GM12878 (cell line): ENCODE measurements around the gene EWSR1. TPM values are rescaled to one million over a fixed set of nuclear protein-coding genes. Genes with fewer than 3 reads are reported as not detected.

Source experiments
- ATAC-seq: fragments of 200-7000 bp; cut with Tn5 transposase; 3 replicates; pipeline ENCODE4 v1.9.1; 2020; ENCODE audit warnings: mild to moderate bottlenecking, moderate library complexity
- BruUV-seq: library from RNA; stranded (reverse); fragments of 400-500 nt; replicated peaks from 2 replicates; lab custom pipeline; 2021; lab: Mats Ljungman, UMichigan
- CTCF ChIA-PET: fragments of 300-600 bp; sonication (Branson Sonifier 250); formaldehyde crosslinking; extraction: SDS; loops from one replicate; lab custom pipeline; 2021; ENCODE audit warnings: inconsistent platforms; lab: Yijun Ruan, JAX
- POLR2A ChIA-PET: fragments of 350-600 bp; formaldehyde crosslinking; extraction: SDS; loops from one replicate; lab custom pipeline; 2021; ENCODE audit warnings: inconsistent platforms; lab: Charles Lee
- RAD21 ChIA-PET: fragments of 300-600 bp; sonication (Branson Sonifier 250); formaldehyde crosslinking; loops from one replicate; lab custom pipeline; 2023; ENCODE audit warnings: antibody characterized with exemption; ENCODE audit not compliant: unreplicated experiment; lab: Charles Lee
- SMC1A ChIA-PET: fragments of 300-600 bp; sonication (Branson Sonifier 250); formaldehyde crosslinking; loops from one replicate; lab custom pipeline; 2023; ENCODE audit not compliant: unreplicated experiment, uncharacterized antibody; lab: Charles Lee
- DNase-seq: peaks from one replicate; pipeline ENCODE4 v3.0.0-alpha.2; 2011; ENCODE audit warnings: low read depth, low spot score
- FAIRE-seq: peaks from 3 replicates; lab custom pipeline; 2011; peaks lifted over from hg19 to GRCh38; lab: Jason Lieb, UNC
- H2AFZ ChIP-seq: 2 replicates; pipeline ENCODE4 v1.6.0; 2011; ENCODE audit warnings: low read depth, low read length, control low read depth; ENCODE audit not compliant: control insufficient read depth
- H3K27ac ChIP-seq: 2 replicates; pipeline ENCODE4 v1.5.1; 2011; ENCODE audit warnings: control low read depth; ENCODE audit not compliant: control insufficient read depth, insufficient read depth
- H3K27me3 ChIP-seq, 2 experiments: replicated peaks in 1 of 2; 2 replicates each; pipeline versions ENCODE4 v1.6.0 to v1.6.1; 2011; ENCODE audit warnings: low read length in 1 of 2; ENCODE audit not compliant: control insufficient read depth in 2 of 2, insufficient read depth in 2 of 2
- H3K36me3 ChIP-seq, 2 experiments: 2 replicates each; pipeline ENCODE4 v1.5.1; 2011; ENCODE audit warnings: low read length in 1 of 2; ENCODE audit not compliant: control insufficient read depth in 2 of 2, insufficient read depth in 2 of 2
- H3K4me1 ChIP-seq: 2 replicates; pipeline ENCODE4 v1.6.1; 2011; ENCODE audit warnings: mild to moderate bottlenecking, low read length, moderate library complexity, mixed read lengths; ENCODE audit not compliant: control insufficient read depth, insufficient read depth
- H3K4me2 ChIP-seq: 2 replicates; pipeline ENCODE4 v1.6.0; 2011; ENCODE audit warnings: control low read depth; ENCODE audit not compliant: control insufficient read depth, insufficient read depth
- H3K4me3 ChIP-seq: fragments of 200-600 bp; sonication (generic); 2 replicates; pipeline ENCODE4 v1.5.1; 2016
- H3K79me2 ChIP-seq: 2 replicates; pipeline ENCODE4 v1.6.0; 2011; ENCODE audit warnings: low read length; ENCODE audit not compliant: control insufficient read depth, insufficient read depth
- H3K9ac ChIP-seq: 2 replicates; pipeline ENCODE4 v1.8.0; 2011; ENCODE audit warnings: low read length, control low read depth, mixed read lengths; ENCODE audit not compliant: control insufficient read depth, insufficient read depth
- H3K9me3 ChIP-seq: replicated peaks from 3 replicates; pipeline ENCODE4 v1.5.1; 2011; ENCODE audit warnings: mild to moderate bottlenecking, low read length; ENCODE audit not compliant: control insufficient read depth, insufficient read depth
- H4K20me1 ChIP-seq: 2 replicates; pipeline ENCODE4 v1.6.0; 2011; ENCODE audit not compliant: control insufficient read depth, insufficient read depth
- BMI1 ChIP-seq: fragments of 450-650 bp; IDR thresholded peaks from 2 replicates; pipeline ENCODE4 v1.6.1; 2016; ENCODE audit warnings: mild to moderate bottlenecking, moderate library complexity, borderline replicate concordance
- E4F1 ChIP-seq: fragments of 450-650 bp; IDR thresholded peaks from 2 replicates; pipeline ENCODE4 v1.6.1; 2018; ENCODE audit warnings: borderline replicate concordance, mild to moderate bottlenecking; ENCODE audit not compliant: partially characterized antibody
- NR2F1 ChIP-seq: fragments of 450-650 bp; conservative IDR thresholded peaks from 2 replicates; pipeline ENCODE4 v1.6.1; 2017; ENCODE audit warnings: mild to moderate bottlenecking
- POLR2A ChIP-seq: IDR thresholded peaks from 2 replicates; pipeline ENCODE4 v1.6.1; 2011; ENCODE audit warnings: low read depth, mild to moderate bottlenecking, low read length
- RFX5 ChIP-seq: IDR thresholded peaks from 2 replicates; pipeline ENCODE4 v1.6.1; 2011; ENCODE audit warnings: low read depth, low read length, improper control_type of control experiment
- WGBS: methylation state at CpG from one replicate; pipeline ENCODE4 v1.1.6; 2016; ENCODE audit warnings: low lambda C conversion rate; ENCODE audit not compliant: insufficient replicate concordance, insufficient coverage; ENCODE audit errors: missing lambda C conversion rate; 5-methylcytosine and 5-hydroxymethylcytosine counted together
- in situ Hi-C: fragments of 300-500 bp; cut with MboI; formaldehyde crosslinking; loops from 9 replicates; pipeline ENCODE4 v1.14.3; 2018; ENCODE audit warnings: mixed read lengths
- intact Hi-C: fragments of 100-400 bp; cut with micrococcal nuclease; formaldehyde crosslinking; loops from one replicate; pipeline ENCODE4 v1.14.2; 2022; ENCODE audit not compliant: unreplicated experiment
- polyA plus RNA-seq, 11 experiments: library from polyadenylated mRNA; depleted of rRNA in 4 of 11; unstranded in 6 of 11; stranded (reverse) in 5 of 11; fragments of >200 nt; fragmentation: Nextera tagmentation in 4 of 11; fragmentation: Illumina TruSeq in 1 of 11; extraction: Ambion mirVana in 4 of 11; extraction: Trizol in 1 of 11; gene quantifications; 1 replicate in 1 of 11; 2 replicates in 10 of 11; pipeline versions ENCODE4 v1.2.1 to v1.2.3, GENCODE V29; 2011 to 2016; ENCODE audit warnings: inconsistent platforms in 2 of 11, missing spikeins in 2 of 11, low read depth in 1 of 11
- total RNA-seq, 4 experiments: library from RNA; depleted of rRNA in 3 of 4; stranded (reverse); fragments of >200 nt in 3 of 4; fragmentation: Illumina TruSeq in 1 of 4; extraction: Trizol in 1 of 4; gene quantifications; 2 replicates each; pipeline versions ENCODE4 v1.2.1 to v1.2.3, GENCODE V29; 2013 to 2021

Gene EWSR1
- total and polyA plus RNA-seq, 10 of the 15 experiments (the other 5 are each of a cell fraction or from before 2014, with no cell fraction given), result 130 to 480 (median 356) TPM

GRCh38 chr22:29298641-29299040, 30.6 kb downstream of the EWSR1 start:
- Histone ChIP-seq H3K27ac (no peak overlapping the region), H3K27me3 (no peaks in the 10 kb centered on the region), H3K4me3 (no peak overlapping the region), H3K36me3 (peaks cover 34 to 46% of the 10 kb centered on the region in 2 experiments), H4K20me1 (no peaks in the 10 kb centered on the region), H2AFZ (no peak overlapping the region), H3K4me2 (no peak overlapping the region), H3K4me1 (no peaks in the 10 kb centered on the region), H3K79me2 (no peaks in the 10 kb centered on the region), H3K9ac (no peak overlapping the region), H3K9me3 (no peaks in the 10 kb centered on the region)
- no peak for ATAC-seq
- DNase-seq, result no peak
- intact Hi-C loops, result no loop called here
- ChIA-PET POLR2A (interaction anchor here (0.6 kb wide), 1 partner anchor 19 kb away, joined by 6 read pairs; no protein-coding TSS in a partner anchor), CTCF (no interaction called here), SMC1A (no interaction called here), RAD21 (no interaction called here)
- 100% methylated on average over 8 of the region's 8 CpGs for WGBS
- FAIRE-seq, result no peak
- BruUV-seq, result no TSS peak
- TF ChIP-seq E4F1, result no peak
- no peak for TF ChIP-seq RFX5
- no peak for TF ChIP-seq NR2F1
- TF ChIP-seq POLR2A, result no peak
- TF ChIP-seq BMI1, result no peak
- in situ Hi-C loops, result no loop called here
